ENCODE measurements around the gene FAM133A.

DNA sequence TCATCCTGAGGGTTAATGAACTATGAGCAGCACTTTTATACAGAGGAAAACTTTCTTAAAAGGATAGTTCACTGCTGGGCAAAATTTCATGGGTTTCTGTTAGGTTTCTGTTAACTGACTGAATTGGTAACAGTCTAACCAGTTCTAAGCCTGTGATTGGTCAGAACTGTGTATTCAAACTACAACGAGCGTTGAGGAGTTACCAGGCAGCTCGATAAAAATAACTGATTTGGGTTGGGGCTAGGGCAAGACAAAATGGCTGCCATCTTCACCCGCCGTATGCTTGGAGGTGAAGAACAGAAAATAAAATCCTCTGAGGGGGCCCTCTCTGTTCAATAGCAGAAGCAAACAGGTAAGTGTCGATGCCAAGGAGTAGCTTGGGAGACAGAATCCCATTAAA is 22.0 kb downstream of the FAM133A start:
- TF ChIP-seq KDM5A (IDR thresholded peaks at IDR 0.05; ENCODE audit: borderline replicate concordance, low read length) (no peak), RAD21 (CRISPR knock-in tag; IDR thresholded peaks at IDR 0.05) (no peak), MXI1 (IDR thresholded peaks at IDR 0.05; ENCODE audit: borderline replicate concordance, low read depth, low read length) (no peak), MXD4 (CRISPR knock-in tag; IDR thresholded peaks at IDR 0.05) (no peak), HCFC1 (IDR thresholded peaks at IDR 0.05; ENCODE audit: low read depth, low read length) (no peak), ZNF615 (CRISPR knock-in tag; IDR thresholded peaks at IDR 0.05; ENCODE audit: borderline replicate concordance) (no peak), NFYB (CRISPR knock-in tag; IDR thresholded peaks at IDR 0.05) (no peak), GTF2F1 (IDR thresholded peaks at IDR 0.05; ENCODE audit: low read length) (no peak), MZF1 (CRISPR knock-in tag; IDR thresholded peaks at IDR 0.05; ENCODE audit: borderline replicate concordance) (no peak), POLR2A (IDR thresholded peaks at IDR 0.05; ENCODE audit: insufficient read depth in 1 of 2, low read depth in 2 of 2, low read length in 2 of 2) (no peak), ZNF644 (CRISPR knock-in tag; IDR thresholded peaks at IDR 0.05; ENCODE audit: low read depth) (no peak)
- TF ChIP-seq, protein P1, sequence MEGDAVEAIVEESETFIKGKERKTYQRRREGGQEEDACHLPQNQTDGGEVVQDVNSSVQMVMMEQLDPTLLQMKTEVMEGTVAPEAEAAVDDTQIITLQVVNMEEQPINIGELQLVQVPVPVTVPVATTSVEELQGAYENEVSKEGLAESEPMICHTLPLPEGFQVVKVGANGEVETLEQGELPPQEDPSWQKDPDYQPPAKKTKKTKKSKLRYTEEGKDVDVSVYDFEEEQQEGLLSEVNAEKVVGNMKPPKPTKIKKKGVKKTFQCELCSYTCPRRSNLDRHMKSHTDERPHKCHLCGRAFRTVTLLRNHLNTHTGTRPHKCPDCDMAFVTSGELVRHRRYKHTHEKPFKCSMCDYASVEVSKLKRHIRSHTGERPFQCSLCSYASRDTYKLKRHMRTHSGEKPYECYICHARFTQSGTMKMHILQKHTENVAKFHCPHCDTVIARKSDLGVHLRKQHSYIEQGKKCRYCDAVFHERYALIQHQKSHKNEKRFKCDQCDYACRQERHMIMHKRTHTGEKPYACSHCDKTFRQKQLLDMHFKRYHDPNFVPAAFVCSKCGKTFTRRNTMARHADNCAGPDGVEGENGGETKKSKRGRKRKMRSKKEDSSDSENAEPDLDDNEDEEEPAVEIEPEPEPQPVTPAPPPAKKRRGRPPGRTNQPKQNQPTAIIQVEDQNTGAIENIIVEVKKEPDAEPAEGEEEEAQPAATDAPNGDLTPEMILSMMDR (CRISPR knock-in tag; IDR thresholded peaks at IDR 0.05) = no peak
- TF ChIP-seq, protein P2, sequence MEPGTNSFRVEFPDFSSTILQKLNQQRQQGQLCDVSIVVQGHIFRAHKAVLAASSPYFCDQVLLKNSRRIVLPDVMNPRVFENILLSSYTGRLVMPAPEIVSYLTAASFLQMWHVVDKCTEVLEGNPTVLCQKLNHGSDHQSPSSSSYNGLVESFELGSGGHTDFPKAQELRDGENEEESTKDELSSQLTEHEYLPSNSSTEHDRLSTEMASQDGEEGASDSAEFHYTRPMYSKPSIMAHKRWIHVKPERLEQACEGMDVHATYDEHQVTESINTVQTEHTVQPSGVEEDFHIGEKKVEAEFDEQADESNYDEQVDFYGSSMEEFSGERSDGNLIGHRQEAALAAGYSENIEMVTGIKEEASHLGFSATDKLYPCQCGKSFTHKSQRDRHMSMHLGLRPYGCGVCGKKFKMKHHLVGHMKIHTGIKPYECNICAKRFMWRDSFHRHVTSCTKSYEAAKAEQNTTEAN (CRISPR knock-in tag; conservative IDR thresholded peaks at IDR 0.05) = no peak
- TF ChIP-seq, protein P3, sequence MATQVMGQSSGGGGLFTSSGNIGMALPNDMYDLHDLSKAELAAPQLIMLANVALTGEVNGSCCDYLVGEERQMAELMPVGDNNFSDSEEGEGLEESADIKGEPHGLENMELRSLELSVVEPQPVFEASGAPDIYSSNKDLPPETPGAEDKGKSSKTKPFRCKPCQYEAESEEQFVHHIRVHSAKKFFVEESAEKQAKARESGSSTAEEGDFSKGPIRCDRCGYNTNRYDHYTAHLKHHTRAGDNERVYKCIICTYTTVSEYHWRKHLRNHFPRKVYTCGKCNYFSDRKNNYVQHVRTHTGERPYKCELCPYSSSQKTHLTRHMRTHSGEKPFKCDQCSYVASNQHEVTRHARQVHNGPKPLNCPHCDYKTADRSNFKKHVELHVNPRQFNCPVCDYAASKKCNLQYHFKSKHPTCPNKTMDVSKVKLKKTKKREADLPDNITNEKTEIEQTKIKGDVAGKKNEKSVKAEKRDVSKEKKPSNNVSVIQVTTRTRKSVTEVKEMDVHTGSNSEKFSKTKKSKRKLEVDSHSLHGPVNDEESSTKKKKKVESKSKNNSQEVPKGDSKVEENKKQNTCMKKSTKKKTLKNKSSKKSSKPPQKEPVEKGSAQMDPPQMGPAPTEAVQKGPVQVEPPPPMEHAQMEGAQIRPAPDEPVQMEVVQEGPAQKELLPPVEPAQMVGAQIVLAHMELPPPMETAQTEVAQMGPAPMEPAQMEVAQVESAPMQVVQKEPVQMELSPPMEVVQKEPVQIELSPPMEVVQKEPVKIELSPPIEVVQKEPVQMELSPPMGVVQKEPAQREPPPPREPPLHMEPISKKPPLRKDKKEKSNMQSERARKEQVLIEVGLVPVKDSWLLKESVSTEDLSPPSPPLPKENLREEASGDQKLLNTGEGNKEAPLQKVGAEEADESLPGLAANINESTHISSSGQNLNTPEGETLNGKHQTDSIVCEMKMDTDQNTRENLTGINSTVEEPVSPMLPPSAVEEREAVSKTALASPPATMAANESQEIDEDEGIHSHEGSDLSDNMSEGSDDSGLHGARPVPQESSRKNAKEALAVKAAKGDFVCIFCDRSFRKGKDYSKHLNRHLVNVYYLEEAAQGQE (IDR thresholded peaks at IDR 0.05; ENCODE audit: borderline replicate concordance in 1 of 2, low read depth in 1 of 2, low read length in 2 of 2) = no peak
